Measurements from ENCODE around the gene AIF1L.

Gene AIF1L

DNA sequence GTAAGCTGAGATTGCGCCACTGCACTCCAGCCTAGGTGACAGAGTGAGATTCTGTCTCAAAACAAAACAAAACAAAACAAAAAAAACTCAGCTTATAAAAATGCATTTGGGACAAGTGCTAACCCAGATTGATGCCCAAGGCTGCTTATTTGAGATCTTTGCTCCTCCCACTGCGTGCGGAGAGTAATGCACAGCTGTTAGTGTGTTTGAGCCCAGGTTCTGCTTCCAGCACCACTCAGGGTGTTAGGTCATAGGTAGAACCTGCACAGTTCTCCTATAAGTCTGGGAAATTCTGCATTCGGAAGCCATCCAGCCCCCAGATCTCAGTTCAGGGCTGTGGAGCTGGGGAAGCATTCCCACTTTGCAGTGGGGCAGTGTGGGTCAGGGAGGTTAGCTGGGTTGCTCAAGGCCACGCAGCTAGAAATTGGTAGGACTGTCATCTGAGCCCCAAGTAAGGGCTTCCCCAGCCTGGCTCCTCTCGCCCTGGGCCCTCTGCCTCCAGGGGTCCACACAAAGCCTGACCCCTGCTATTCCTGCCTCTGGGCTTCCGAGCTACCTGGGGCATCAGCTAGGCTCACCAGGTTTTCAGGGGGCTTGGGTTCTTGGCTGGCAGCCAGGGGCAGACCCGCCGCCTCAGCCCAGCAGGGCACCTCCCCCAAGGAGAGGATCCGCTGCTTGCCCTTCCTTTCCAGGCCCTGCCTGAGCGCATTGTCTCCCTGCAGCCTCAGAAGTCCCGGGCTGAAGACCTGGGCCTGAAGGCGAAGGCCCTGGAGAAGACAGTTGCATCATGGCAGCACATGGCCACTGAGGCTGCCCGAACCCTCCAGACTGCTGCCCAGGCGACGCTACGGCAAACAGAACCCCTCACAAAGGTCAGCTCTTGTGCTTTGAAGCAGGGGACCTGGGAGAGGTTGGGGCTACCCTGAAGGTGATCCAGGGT lies 17.6 kb upstream of the AIF1L start:
- DNase-seq (ENCODE audit: low read depth), result no peak

- DNase-seq (ENCODE audit: low read depth), result no peak
These were observed 15.7 kb upstream of the AIF1L start for GRCh38 chr9:131080589-131080988.

- no peak for DNase-seq (ENCODE audit: low read depth)
These were observed 14.5 kb upstream of the AIF1L start for GRCh38 chr9:131081868-131082267.

DNA sequence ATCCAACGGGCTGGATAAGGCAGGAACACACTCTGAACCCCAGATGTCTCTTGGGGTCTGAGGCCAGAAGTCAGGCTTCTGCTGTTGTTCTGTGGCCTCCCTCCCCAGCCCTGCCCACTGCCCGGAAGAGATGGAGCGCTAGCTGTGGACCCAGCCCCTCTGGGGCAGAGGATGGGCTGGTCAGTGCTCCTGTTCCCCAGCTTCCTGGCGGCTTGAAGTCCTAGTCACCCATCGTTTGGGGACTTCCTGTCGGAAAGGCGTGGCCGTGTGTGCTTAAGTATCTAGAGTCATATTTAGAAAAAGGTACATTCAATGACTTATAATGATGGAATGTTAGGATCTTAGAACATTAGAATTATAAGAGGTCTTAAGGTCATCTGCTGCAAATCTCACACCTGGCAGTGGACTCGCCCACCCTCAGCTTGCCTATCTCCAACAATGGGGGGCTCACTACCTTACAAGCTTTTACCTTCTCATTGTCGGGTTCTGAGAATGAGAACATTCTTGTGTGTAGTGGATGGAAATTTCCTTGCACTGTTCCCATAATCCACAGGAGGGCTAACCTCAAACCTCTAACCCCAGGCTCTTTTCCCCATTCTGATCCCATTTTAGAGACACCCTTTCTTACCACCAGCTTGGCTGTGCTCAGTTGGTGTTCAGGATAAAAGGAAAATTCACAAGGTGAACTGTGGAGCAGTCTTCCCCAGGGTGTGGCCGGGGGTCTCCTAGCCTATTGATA lies 13.4 kb upstream of the AIF1L start:
- DNase-seq (ENCODE audit: low read depth), result no peak

GRCh38 chr9:131084661-131085369 lies 11.5 kb upstream of the AIF1L start:
- no peak for DNase-seq (ENCODE audit: low read depth)

- no peak for DNase-seq (ENCODE audit: low read depth)
These were observed 10.8 kb upstream of the AIF1L start for GRCh38 chr9:131085370-131086122.

DNA sequence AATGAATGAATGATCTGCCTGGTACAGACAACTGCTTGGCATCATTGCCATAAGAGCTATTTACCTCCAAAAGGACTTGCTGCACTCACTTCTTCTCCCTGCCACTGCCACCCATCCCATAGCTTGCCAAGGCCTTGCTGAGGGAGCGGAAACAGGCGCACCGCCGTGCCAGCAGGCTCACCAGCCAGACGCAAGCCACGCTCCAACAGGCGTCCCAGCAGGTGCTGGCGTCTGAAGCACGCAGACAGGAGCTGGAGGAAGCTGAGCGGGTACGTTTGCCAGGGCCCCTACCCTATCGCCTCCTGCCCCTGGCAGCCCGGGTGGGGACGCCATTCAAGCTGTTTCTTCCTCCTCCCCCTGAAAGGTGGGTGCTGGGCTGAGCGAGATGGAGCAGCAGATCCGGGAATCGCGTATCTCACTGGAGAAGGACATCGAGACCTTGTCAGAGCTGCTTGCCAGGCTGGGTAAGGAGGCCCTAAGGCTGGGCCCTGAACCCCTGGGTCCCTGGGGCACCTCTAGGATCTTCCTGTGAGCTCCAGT lies 8.9 kb upstream of the AIF1L start:
- no peak for DNase-seq (ENCODE audit: low read depth)

DNA sequence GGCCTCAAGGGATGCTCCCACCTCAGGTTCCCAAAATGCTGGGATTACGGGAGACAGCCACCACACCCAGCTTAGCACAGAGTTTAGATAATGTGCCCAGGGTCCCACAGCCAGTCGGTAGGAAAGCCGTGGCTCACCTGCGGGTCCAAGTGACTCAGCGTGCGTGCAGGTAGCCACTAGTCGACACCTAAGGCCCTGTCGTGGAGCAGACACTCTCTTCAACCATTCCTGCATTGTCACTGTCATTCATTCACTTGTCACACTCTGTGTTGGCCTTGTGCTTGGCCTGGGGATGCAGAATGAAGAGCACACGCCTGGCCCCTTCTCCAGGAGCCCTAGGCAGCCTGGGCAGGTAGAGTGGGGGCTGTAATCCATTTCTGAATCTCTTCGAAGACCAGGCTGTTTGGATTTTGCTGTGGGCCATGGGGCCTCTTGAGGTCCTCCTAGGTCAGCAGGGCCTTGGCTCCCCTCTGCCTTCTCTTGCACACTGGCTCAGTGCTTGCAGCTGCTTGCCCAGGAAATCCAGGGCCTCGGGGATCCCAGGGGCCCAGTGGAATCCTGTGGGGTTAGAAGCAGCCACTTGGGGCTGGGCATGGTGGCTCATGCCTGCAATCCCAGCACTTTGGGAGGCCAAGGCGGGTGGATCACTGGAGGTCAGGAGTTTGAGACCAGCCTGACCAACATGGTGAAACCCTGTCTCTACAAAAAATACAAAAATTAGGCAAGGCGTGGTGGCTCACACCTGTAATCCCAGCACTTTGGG lies 6.1 kb upstream of the AIF1L start:
- DNase-seq (ENCODE audit: low read depth), result no peak

- no peak for DNase-seq (ENCODE audit: low read depth)
These were observed 4.9 kb upstream of the AIF1L start for GRCh38 chr9:131091352-131091992.

DNA sequence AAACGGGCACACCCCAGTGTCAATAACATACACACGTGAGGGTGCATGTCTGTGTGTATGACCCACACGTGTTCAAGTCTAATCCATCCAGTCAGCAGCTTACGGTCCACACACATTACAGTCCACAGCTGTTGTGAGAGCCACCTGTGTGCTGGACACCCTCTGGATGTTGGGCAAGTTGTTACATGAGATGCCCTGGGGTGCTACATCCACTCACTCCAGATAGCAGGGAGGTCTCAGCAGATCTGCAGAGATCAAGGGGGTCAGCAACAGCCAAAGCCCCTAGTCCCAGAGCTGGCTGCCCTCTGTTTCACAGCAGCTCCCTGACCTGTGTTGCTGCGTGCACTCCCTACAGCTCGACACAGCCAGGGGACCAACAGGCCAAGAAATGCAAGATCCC lies 4.3 kb upstream of the AIF1L start:
- DNase-seq (ENCODE audit: low read depth), result no peak

DNA sequence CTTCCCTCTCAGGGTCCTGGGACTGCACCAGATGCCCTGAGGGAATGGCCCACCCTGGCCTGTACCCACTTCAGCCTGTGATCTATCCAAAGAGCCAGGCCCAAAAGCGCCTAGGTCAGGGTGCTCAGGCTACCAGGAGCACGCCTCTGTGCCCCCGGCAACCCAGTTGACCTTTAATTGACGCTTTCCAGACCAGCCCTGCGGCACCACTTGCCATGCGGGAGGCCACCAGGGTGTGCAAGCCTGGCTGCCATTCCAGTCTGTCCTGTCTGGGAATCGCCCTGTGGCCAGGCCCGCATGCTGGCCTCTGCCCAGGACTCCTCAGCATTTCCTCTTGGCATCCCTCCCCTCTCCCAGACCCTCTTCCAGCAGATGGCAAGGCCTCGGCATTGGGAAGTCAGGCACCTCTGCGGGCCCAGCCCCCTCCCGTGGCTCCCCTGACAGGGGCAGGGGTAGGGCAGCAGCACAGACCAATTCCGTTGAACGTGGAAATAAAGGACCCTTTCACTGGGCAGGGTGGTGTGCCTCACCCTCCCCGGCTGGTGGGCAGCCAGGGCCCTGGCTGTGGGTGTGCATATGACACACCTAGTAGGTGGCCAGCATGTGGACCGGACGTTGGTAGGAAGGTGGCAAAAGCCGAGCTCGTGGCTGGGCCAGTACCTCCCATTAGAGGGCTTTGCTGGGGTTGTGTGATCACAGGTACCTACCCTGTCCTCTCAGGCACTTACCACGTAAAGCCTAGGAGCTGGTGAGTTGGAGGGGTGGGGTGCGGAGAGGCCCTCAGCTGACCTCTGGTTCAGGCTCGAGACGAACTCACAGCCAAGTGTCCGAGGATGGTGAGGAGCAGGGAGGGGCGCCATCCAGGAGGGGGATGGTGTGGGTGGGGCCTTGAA lies 3.5 kb upstream of the AIF1L start:
- DNase-seq (ENCODE audit: low read depth), result no peak

- no peak for DNase-seq (ENCODE audit: low read depth)
These were observed 2.3 kb upstream of the AIF1L start for GRCh38 chr9:131094015-131094414.

DNA sequence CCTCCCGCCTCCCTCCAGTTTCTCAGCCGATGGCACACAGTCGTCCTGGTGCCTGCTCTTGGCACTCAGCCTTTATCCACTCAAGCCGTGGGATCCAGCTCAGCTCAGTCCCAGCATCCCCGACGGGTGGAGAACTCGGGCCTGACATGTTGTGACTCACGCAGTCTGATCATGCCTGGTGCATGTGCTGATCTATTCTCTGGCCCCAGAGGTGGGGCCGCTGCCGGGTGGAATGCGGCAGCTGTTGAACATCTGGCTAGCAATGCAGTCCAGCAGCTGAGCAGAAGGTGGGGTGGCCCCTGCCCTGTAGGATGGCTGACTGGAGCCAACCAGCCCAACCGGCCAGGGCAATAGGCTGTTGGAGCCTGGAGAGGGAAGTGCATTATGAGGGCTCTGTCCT lies 1.7 kb upstream of the AIF1L start:
- DNase-seq (ENCODE audit: low read depth), result no peak

GRCh38 chr9:131095666-131096268 lies 564 bp upstream of the AIF1L start:
- no peak for DNase-seq (ENCODE audit: low read depth)

- DNase-seq (ENCODE audit: low read depth), result no peak
These were observed 1.0 kb downstream of the AIF1L start for GRCh38 chr9:131097126-131097947.

DNA sequence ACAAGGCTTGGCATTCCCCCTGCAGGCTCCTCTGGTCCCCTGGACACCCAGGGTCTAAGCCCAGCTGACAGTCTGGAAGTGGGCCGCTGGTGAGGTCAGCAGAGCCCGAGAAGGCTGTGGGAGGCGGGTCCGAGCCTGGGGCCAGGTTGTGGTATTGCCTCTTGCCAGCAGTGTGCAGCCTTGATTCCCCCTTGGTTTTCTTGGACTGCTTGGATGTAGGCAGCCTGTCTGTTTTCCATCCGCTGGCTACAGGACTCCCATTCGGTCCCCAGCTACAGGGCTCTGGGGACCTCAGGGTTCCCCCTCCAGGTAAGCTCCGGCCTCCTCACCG lies 1.6 kb downstream of the AIF1L start:
- DNase-seq (ENCODE audit: low read depth), result no peak

DNA sequence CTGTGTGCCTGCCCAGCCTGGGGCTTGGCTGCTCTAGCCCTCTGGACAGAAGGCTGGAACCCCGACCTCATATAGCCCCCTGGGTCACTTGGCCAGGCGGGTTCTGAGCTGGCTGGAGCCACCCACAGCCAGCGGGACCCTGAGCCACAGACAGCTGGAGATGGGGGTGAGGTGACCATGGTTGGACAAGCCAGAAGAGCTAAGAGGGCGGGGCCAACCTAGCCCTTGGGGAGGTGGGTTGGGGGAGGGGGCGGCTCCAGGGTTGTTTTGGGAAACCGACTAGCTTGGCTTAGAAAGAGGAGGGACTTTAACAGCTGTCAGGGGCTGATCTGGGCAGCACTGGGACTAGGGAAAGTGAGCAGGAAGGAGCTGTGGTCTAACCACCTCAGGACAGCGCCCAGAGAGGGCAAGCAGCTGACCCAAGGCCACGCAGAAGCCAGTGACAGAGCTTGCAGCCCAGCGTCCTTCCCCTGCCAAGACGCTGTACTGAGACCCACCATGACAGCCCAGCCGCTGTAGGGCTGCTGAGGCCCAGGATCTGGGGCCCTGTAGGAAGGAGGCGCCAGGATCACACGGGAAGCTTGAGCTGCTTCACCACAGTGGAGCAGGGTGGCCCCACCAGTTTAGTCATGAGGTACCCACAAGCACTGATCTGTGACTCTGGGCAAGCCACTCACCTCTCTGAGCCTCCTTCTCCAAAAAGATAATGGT lies 2.2 kb downstream of the AIF1L start:
- DNase-seq (ENCODE audit: low read depth), result no peak
